Kidney tubule cell (primary cell): ENCODE results near the gene TAF8.

Experiments
- DNase-seq: peaks from one replicate; pipeline ENCODE4 v3.0.0-alpha.2; 2018; ENCODE audit warnings: low spot score

Gene TAF8

GRCh38 chr6:42099340-42100028 lies 49.2 kb downstream of the TAF8 start:
- DNase-seq = peak; percentile 73

- peak; percentile 82 for DNase-seq
These were observed 49.9 kb downstream of the TAF8 start for GRCh38 chr6:42100029-42100901.

- DNase-seq = no peak
These were observed 50.9 kb downstream of the TAF8 start for GRCh38 chr6:42101186-42101657.

- no peak for DNase-seq
These were observed 52.9 kb downstream of the TAF8 start for GRCh38 chr6:42103216-42103615.

GRCh38 chr6:42103753-42104094 lies 53.4 kb downstream of the TAF8 start:
- no peak for DNase-seq

GRCh38 chr6:42104095-42104803 lies 53.9 kb downstream of the TAF8 start:
- DNase-seq = no peak

- DNase-seq = no peak
These were observed 54.4 kb downstream of the TAF8 start for GRCh38 chr6:42104804-42105125.

GRCh38 chr6:42105156-42105648 lies 54.9 kb downstream of the TAF8 start:
- no peak for DNase-seq

GRCh38 chr6:42105709-42106108 lies 55.4 kb downstream of the TAF8 start:
- no peak for DNase-seq

- DNase-seq = no peak
These were observed 56.0 kb downstream of the TAF8 start for GRCh38 chr6:42106112-42107023.

GRCh38 chr6:42108071-42108470 lies 57.7 kb downstream of the TAF8 start:
- no peak for DNase-seq

GRCh38 chr6:42110683-42111082 lies 60.4 kb downstream of the TAF8 start:
- no peak for DNase-seq

GRCh38 chr6:42112351-42112750 lies 62.0 kb downstream of the TAF8 start:
- no peak for DNase-seq

- DNase-seq = peak; percentile 69
These were observed 63.8 kb downstream of the TAF8 start for GRCh38 chr6:42113936-42114636.

GRCh38 chr6:42117843-42118161 lies 67.5 kb downstream of the TAF8 start:
- DNase-seq = no peak

- DNase-seq = peak; percentile 79
These were observed 68.1 kb downstream of the TAF8 start for GRCh38 chr6:42118162-42119001.

- DNase-seq = peak; percentile 97
These were observed 70.9 kb downstream of the TAF8 start for GRCh38 chr6:42120895-42121865.

- DNase-seq = no peak
These were observed 73.2 kb downstream of the TAF8 start for GRCh38 chr6:42123379-42124103.
